ENCODE measurements around the gene CCDC194.
"Not testable (repeated sequence)": the region's sequence is repeated elsewhere in the genome, so short reads cannot be mapped to it uniquely, and the experiment has no call there.

CCDC194 gene

GRCh38 chr19:17378271-17378670, 15.7 kb downstream of the CCDC194 start:
- no peak for DNase-seq (ENCODE audit: low read depth, low spot score)
- in situ Hi-C loops (cut with HindIII; ENCODE audit: low sequenced_read_pairs) = no loop called here
- no peak overlapping the region for H3K4me3 ChIP-seq (ENCODE audit: low read depth, low read length)
- no peak for TF ChIP-seq CTCF (IDR thresholded peaks at IDR 0.05; ENCODE audit: low read depth, low read length)

- H3K4me3 ChIP-seq (ENCODE audit: low read depth, low read length) = no peak within 1 kb of the TSS
- TF ChIP-seq CTCF (IDR thresholded peaks at IDR 0.05; ENCODE audit: low read depth, low read length) = no peak
- no peak for DNase-seq (ENCODE audit: low read depth, low spot score)
- in situ Hi-C loops (cut with HindIII; ENCODE audit: low sequenced_read_pairs) = no loop called here
Measured at GRCh38 chr19:17376935-17377600, 16.9 kb downstream of the CCDC194 start, which contains the start of gene PLVAP. Gene PLVAP, minus strand, starts transcription at chr19:17377342. Its CDS starts 54 bp downstream, at chr19:17377288.

- in situ Hi-C loops (cut with HindIII; ENCODE audit: low sequenced_read_pairs) = no loop called here
- no peak overlapping the region for H3K4me3 ChIP-seq (ENCODE audit: low read depth, low read length)
- no peak for TF ChIP-seq CTCF (IDR thresholded peaks at IDR 0.05; ENCODE audit: low read depth, low read length)
- DNase-seq (ENCODE audit: low read depth, low spot score) = no peak
Measured at GRCh38 chr19:17370026-17370587, 23.9 kb downstream of the CCDC194 start.

GRCh38 chr19:17365361-17365760, 28.6 kb downstream of the CCDC194 start:
- no peak overlapping the region for H3K4me3 ChIP-seq (ENCODE audit: low read depth, low read length)
- TF ChIP-seq CTCF (IDR thresholded peaks at IDR 0.05; ENCODE audit: low read depth, low read length) = no peak
- in situ Hi-C loops (cut with HindIII; ENCODE audit: low sequenced_read_pairs) = no loop called here
- no peak for DNase-seq (ENCODE audit: low read depth, low spot score)

GRCh38 chr19:17363852-17364605, 30.0 kb downstream of the CCDC194 start:
- H3K4me3 ChIP-seq (ENCODE audit: low read depth, low read length); DNase-seq (ENCODE audit: low read depth, low spot score); in situ Hi-C loops (cut with HindIII; ENCODE audit: low sequenced_read_pairs): not testable (repeated sequence)

GRCh38 chr19:17359905-17360800, 33.8 kb downstream of the CCDC194 start:
- TF ChIP-seq CTCF (IDR thresholded peaks at IDR 0.05; ENCODE audit: low read depth, low read length) = no peak
- DNase-seq (ENCODE audit: low read depth, low spot score) = no peak
- in situ Hi-C loops (cut with HindIII; ENCODE audit: low sequenced_read_pairs) = no loop called here
- no peak overlapping the region for H3K4me3 ChIP-seq (ENCODE audit: low read depth, low read length)
